Common myeloid progenitor, CD34-positive (primary cell): ENCODE results near the gene SLC35G3.
"Not testable (repeated sequence)": the region's sequence is repeated elsewhere in the genome, so short reads cannot be mapped to it uniquely, and the experiment has no call there.

Source experiments
- CTCF ChIA-PET: fragments of 350-600 bp; sonication (Branson Sonifier 250); formaldehyde crosslinking; loops from one replicate; lab custom pipeline; 2021; ENCODE audit warnings: antibody characterized with exemption; lab: Charles Lee
- POLR2A ChIA-PET: fragments of 350-600 bp; sonication (Branson Sonifier 250); formaldehyde crosslinking; loops from one replicate; lab custom pipeline; 2021; ENCODE audit warnings: antibody characterized with exemption; lab: Charles Lee
- DNase-seq, 3 donors: peaks; one replicate each; pipeline versions ENCODE4 v3.0.0 to v3.0.0-alpha.2; 2013
- H3K27ac ChIP-seq, 2 experiments: 1 replicate in 1 of 2; 2 replicates in 1 of 2; pipeline ENCODE4 v1.7.0; 2013; ENCODE audit warnings: inconsistent platforms in 2 of 2, low read length in 2 of 2, mild to moderate bottlenecking in 2 of 2, low read depth in 1 of 2, moderate library complexity in 1 of 2; ENCODE audit not compliant: severe bottlenecking in 2 of 2, insufficient read depth in 1 of 2, poor library complexity in 1 of 2
- H3K27me3 ChIP-seq, 5 experiments: replicated peaks in 2 of 5; 1 replicate in 3 of 5; 2 replicates in 2 of 5; pipeline versions ENCODE4 v1.6.1 to v1.7.0; 2013; ENCODE audit warnings: low read length in 4 of 5, mild to moderate bottlenecking in 2 of 5, moderate library complexity in 2 of 5, inconsistent platforms in 1 of 5; ENCODE audit not compliant: insufficient read depth in 5 of 5, control insufficient read depth in 4 of 5
- H3K36me3 ChIP-seq, 4 experiments: 1 replicate in 2 of 4; 2 replicates in 2 of 4; pipeline versions ENCODE4 v1.6.1 to v1.7.0; 2013; ENCODE audit warnings: low read length in 3 of 4, control low read depth in 1 of 4, mild to moderate bottlenecking in 1 of 4; ENCODE audit not compliant: control insufficient read depth in 4 of 4, insufficient read depth in 4 of 4
- H3K4me1 ChIP-seq, 4 experiments: 1 replicate in 3 of 4; 2 replicates in 1 of 4; pipeline versions ENCODE4 v1.6.1 to v1.7.1; 2013; ENCODE audit warnings: low read length in 3 of 4, mild to moderate bottlenecking in 3 of 4, control low read depth in 1 of 4, inconsistent platforms in 1 of 4, moderate library complexity in 1 of 4; ENCODE audit not compliant: control insufficient read depth in 4 of 4, insufficient read depth in 4 of 4; ENCODE audit errors: control extremely low read depth in 1 of 4
- H3K4me3 ChIP-seq, 7 experiments: 1 replicate in 4 of 7; 2 replicates in 3 of 7; pipeline versions ENCODE4 v1.5.1 to v1.7.0; 2013; ENCODE audit warnings: mild to moderate bottlenecking in 7 of 7, low read length in 6 of 7, moderate library complexity in 6 of 7, inconsistent platforms in 2 of 7, low read depth in 2 of 7, control low read depth in 1 of 7; ENCODE audit not compliant: insufficient read depth in 4 of 7, control insufficient read depth in 1 of 7; ENCODE audit errors: extremely low read depth in 1 of 7
- H3K9me3 ChIP-seq, 5 experiments: 1 replicate in 4 of 5; 2 replicates in 1 of 5; pipeline versions ENCODE4 v1.6.1 to v1.7.1; 2013; ENCODE audit warnings: low read length in 4 of 5, mild to moderate bottlenecking in 2 of 5, inconsistent platforms in 1 of 5, low read depth in 1 of 5, moderate library complexity in 1 of 5; ENCODE audit not compliant: control insufficient read depth in 4 of 5, insufficient read depth in 2 of 5; ENCODE audit errors: control extremely low read depth in 1 of 5
- WGBS: methylation state at CpG from one replicate; pipeline ENCODE4 v1.1.5; 2013; ENCODE audit not compliant: insufficient coverage; 5-methylcytosine and 5-hydroxymethylcytosine counted together

Gene SLC35G3

GRCh38 chr17:35239823-35240222 is 45.6 kb upstream of the SLC35G3 start:
- WGBS, result 100% methylated on average over 1 of the region's 4 CpGs
- no peak for DNase-seq
- Histone ChIP-seq H3K4me3 (no peak overlapping the region), H3K4me1 (peaks cover 0 to 34% (median 29%) of the 10 kb centered on the region in 4 experiments), H3K36me3 (no peaks in the 10 kb centered on the region), H3K27me3 (peaks cover 0 to 63% (median 7%) of the 10 kb centered on the region in 5 experiments), H3K9me3 (no peaks in the 10 kb centered on the region), H3K27ac (no peak overlapping the region)
- ChIA-PET POLR2A (interaction anchor here (0.6 kb wide), 1 partner anchor 229 kb away, joined by 3 read pairs; no protein-coding TSS in a partner anchor), CTCF (no interaction called here)

GRCh38 chr17:35238821-35239220 is 44.6 kb upstream of the SLC35G3 start:
- Histone ChIP-seq H3K9me3 (no peaks in the 10 kb centered on the region), H3K27me3 (peaks cover 0 to 59% (median 7%) of the 10 kb centered on the region in 5 experiments), H3K4me3 (no peak overlapping the region), H3K27ac (no peak overlapping the region), H3K4me1 (peaks cover 0 to 25% (median 22%) of the 10 kb centered on the region in 4 experiments), H3K36me3 (no peaks in the 10 kb centered on the region)
- DNase-seq, result no peak
- POLR2A ChIA-PET, result no interaction called here
- WGBS, result no CpG with 5 or more reads among the region's 2 CpGs
- CTCF ChIA-PET, result interaction anchor here (1.0 kb wide), 1 partner anchor 10 kb away, joined by 3 read pairs; no protein-coding TSS in a partner anchor

- no peak overlapping the region for H3K27ac ChIP-seq
- H3K9me3 ChIP-seq, result no peaks in the 10 kb centered on the region
- peaks cover 0 to 6% (median 4%) of the 10 kb centered on the region in 4 experiments for H3K4me1 ChIP-seq
- ChIA-PET POLR2A (no interaction called here), CTCF (no interaction called here)
- WGBS, result 91% methylated on average over 4 of the region's 5 CpGs
- H3K27me3 ChIP-seq, result peaks cover 0 to 70% (median 7%) of the 10 kb centered on the region in 5 experiments
- no peak overlapping the region for H3K4me3 ChIP-seq
- no peak for DNase-seq
- H3K36me3 ChIP-seq, result no peaks in the 10 kb centered on the region
These were observed 42.6 kb upstream of the SLC35G3 start for GRCh38 chr17:35236821-35237220.

- ChIA-PET CTCF (no interaction called here), POLR2A (interaction anchor here (0.5 kb wide), 1 partner anchor 23 kb away, joined by 3 read pairs; no protein-coding TSS in a partner anchor)
- Histone ChIP-seq H3K9me3 (peaks cover 0 to under 1% (median 0%) of the 10 kb centered on the region in 5 experiments), H3K36me3 (no peaks in the 10 kb centered on the region), H3K27me3 (peaks cover 0 to 66% (median 7%) of the 10 kb centered on the region in 5 experiments), H3K4me3 (no peak overlapping the region), H3K27ac (no peak overlapping the region), H3K4me1 (no peaks in the 10 kb centered on the region)
- DNase-seq, result peak in 1 of 3 donors; percentile 21
- 100% methylated on average over 2 of the region's 2 CpGs for WGBS
These were observed 41.7 kb upstream of the SLC35G3 start for GRCh38 chr17:35235917-35236316.

GRCh38 chr17:35235289-35235688 is 41.1 kb upstream of the SLC35G3 start:
- Histone ChIP-seq H3K4me1 (no peaks in the 10 kb centered on the region), H3K9me3 (peaks cover 0 to 4% (median 0%) of the 10 kb centered on the region in 5 experiments), H3K4me3 (no peak overlapping the region), H3K27me3 (peaks cover 0 to 64% (median 7%) of the 10 kb centered on the region in 5 experiments), H3K27ac (no peak overlapping the region), H3K36me3 (no peaks in the 10 kb centered on the region)
- POLR2A ChIA-PET, result no interaction called here
- 100% methylated on average over 2 of the region's 3 CpGs for WGBS
- CTCF ChIA-PET, result interaction anchor here (0.6 kb wide), 1 partner anchor 672 kb away, joined by 4 read pairs; no protein-coding TSS in a partner anchor
- no peak for DNase-seq

GRCh38 chr17:35234315-35234714 is 40.1 kb upstream of the SLC35G3 start:
- H3K27me3 ChIP-seq, result peaks cover 0 to 62% (median 7%) of the 10 kb centered on the region in 5 experiments
- 98% methylated on average over 4 of the region's 4 CpGs for WGBS
- H3K4me3 ChIP-seq, H3K4me1 ChIP-seq, H3K27ac ChIP-seq, H3K9me3 ChIP-seq, CTCF ChIA-PET, DNase-seq, POLR2A ChIA-PET, H3K36me3 ChIP-seq: not testable (repeated sequence)

- Histone ChIP-seq H3K27ac (no peak overlapping the region), H3K27me3 (peaks cover 0 to 42% (median 8%) of the 10 kb centered on the region in 5 experiments), H3K9me3 (peaks cover 0 to 4% (median 0%) of the 10 kb centered on the region in 5 experiments), H3K4me3 (no peak overlapping the region), H3K4me1 (no peaks in the 10 kb centered on the region), H3K36me3 (no peaks in the 10 kb centered on the region)
- no peak for DNase-seq
- POLR2A ChIA-PET, result no interaction called here
- no CpG with 5 or more reads among the region's 1 CpG for WGBS
- CTCF ChIA-PET, result no interaction called here
These were observed 35.4 kb upstream of the SLC35G3 start for GRCh38 chr17:35229638-35230037.
